Keratinocyte (primary cell): ENCODE data around the gene FAM83B.

Experiments
- CTCF ChIP-seq, 3 experiments: IDR thresholded peaks in 1 of 3; conservative IDR thresholded peaks in 1 of 3; optimal IDR thresholded peaks in 1 of 3; 2 replicates in 2 of 3; 3 replicates in 1 of 3; pipeline versions ENCODE3 to v1.5.1; 2011; ENCODE audit warnings: low read length in 3 of 3, mild to moderate bottlenecking in 3 of 3, moderate library complexity in 2 of 3, control low read depth in 1 of 3, inconsistent platforms in 1 of 3; ENCODE audit not compliant: insufficient read depth in 2 of 3; ENCODE audit errors: extremely low read depth in 1 of 3
- EZH2 ChIP-seq: IDR thresholded peaks from one replicate; pipeline ENCODE4 v1.6.1; 2012; ENCODE audit warnings: inconsistent platforms, mild to moderate bottlenecking, low read length, moderate library complexity

DNA sequence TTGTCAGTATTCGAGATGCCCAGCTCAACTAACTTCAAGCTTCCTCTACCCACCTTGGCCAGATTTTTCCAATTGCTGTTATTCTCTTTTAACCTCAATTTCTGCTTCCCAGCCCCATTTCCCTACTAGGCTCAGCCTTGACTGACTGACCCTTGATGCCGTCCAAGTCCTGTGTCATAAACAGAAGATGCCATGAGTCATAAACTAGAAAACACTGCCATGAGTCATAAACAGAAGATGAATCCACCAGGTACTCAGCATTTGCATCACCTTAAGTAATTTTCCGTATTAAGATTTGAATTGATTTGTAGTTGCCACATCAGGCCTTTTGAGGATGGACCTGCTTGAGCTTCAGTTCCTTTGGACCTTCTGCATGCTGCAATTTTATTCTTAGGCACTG is 123.8 kb downstream of the FAM83B start:
- no peak for TF ChIP-seq CTCF (optimal IDR thresholded peaks at IDR 0.05 in 1 of 3, IDR thresholded peaks at IDR 0.05 in 1 of 3, conservative IDR thresholded peaks at IDR 0.05 in 1 of 3; ENCODE audit: extremely low read depth in 1 of 3, insufficient read depth in 2 of 3, low read length in 3 of 3)
- no peak for TF ChIP-seq EZH2
